GDM1 (cell line): ENCODE measurements around the gene AMN.

Source experiments
- DNase-seq: peaks from one replicate; lab custom pipeline; 2025; lab: John Stamatoyannopoulos, UW

Gene AMN

DNA sequence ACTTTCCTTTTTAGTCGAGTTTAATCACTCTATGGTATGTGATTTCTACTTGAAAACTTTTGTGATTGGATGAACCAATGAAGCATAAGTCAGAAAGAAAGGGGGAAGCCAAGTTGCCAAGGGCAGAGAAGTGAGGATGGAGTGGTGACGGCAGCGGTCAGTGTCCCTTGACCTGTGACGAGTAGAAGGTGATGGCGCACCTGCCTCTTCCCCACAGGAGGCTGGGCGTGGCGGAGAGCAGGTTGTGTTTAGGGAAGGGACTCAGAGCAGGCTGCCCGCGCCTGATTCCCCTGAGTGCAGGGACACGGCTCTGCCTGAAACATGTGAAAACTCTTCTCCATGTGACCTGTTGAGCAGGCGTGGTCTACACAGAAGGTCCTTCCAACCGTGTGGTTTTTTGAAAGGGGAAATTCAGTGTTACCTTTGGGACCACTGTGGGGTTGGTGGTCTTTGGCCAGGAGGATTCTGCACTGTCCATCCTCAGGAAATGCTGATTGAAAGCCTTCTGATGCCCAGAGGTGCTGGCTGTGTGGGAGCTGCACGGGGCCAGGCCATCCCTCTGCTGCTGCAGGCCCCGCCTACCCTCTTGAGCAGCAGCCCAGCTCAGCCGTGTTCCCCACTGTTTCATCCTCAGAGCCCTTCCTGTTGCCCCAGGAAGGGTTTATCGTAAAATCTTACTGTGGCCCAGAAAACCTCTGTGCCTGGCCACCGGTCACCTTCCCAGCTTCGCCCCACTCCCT, 23.5 kb upstream of the AMN start:
- DNase-seq = no peak

DNA sequence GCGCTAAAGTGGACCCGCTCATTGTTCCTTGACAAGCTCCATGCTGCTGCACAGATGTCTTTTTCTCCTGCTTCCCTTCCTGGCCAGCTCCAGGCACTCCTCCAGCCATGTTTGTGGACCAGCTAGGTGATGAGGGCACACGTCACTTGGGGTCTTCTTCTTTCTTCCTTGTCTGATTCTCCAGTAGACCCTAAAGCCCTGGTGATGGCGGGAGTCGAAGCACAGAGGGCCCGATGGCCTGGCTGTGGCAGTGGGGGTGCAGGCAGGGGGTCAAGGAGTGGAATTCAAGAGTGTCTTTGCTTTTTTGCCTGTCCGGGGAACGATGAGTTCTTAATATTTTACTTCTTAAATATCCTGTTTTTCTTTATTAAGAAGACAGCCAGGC, 23.0 kb upstream of the AMN start:
- DNase-seq = no peak

DNA sequence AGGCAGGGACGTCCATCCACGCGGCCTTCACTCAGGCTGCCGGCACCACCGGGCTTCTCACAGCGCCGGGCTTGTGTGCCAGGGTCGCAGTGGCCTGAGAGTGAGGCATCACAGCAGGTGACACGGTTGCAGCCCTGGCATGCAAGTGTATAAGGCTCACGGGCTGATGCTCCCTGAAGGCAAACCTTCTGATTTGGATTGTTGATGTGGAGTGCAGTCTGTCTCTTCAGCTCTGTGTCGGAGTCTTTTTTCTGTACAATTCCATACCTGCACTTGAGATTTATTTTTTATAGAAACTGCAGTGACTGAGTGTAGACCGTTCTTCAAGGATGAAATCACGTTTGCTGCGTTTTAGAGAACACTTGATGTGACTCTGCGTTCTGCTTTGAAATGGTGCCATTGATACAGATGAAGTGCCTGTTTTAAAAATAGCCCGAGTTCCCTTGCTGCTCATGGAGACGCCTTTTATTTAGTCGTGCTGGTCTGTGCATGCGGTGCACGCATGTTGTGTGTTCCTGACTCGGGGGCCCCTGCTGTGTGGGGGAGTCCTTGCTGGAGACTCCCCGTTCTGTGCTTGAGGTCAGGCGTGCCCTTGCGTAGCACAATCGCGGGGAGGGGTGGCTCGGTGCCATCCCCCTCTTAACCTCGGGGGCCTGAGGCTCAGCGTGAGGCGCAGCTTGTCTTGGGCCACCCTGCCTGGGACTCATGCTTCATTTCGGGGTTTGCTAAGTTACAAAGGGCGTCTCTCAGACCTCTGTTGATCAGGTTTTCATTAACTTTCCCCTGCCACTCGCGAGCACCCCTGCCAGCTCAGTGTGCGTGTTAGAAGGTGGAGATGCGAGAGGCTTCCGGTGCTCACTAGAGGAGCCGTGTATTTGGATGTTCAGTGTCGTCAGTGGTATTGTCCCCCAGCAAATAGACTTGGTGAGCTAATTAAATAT, 21.6 kb upstream of the AMN start:
- DNase-seq = no peak

DNA sequence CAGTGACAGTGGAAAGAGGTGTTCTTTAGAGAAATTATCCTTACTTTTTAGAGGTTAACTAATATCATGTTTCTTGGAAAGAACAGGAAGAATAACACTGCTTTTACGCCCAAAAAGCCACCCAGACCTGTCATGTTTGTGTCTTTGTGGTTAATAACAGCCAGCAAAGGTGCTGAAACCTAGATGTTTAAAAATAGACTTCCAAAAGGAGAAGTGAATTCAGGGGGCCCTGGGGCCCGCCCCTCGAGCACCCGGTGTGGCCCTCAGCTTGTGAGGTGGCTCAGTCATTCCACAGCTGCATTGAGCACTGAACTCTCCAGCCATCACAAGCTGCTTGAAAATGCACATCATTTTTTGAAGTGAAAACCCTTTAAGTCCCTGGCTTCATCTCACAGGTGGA, 20.8 kb upstream of the AMN start:
- DNase-seq = no peak

DNA sequence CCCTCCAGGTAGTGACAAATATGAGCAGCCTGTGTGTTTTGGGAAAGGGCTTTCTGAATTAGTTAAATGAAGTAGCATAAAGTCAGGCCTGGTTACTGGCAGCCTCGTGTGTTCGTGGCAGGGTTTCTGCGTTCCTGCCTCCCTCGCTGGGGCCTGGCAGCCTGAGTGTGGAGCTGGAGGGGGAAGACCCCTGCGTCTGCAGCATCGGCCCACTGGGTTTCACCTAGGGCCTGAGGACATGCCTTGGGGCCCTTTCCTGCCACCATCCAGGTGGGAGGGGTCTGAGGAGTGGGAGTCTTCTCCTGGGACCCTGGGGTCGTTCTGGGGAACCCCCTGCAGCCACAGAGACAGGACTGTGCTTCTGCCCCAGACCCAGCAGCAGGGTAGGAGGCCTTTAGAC, 20.4 kb upstream of the AMN start:
- no peak for DNase-seq

DNA sequence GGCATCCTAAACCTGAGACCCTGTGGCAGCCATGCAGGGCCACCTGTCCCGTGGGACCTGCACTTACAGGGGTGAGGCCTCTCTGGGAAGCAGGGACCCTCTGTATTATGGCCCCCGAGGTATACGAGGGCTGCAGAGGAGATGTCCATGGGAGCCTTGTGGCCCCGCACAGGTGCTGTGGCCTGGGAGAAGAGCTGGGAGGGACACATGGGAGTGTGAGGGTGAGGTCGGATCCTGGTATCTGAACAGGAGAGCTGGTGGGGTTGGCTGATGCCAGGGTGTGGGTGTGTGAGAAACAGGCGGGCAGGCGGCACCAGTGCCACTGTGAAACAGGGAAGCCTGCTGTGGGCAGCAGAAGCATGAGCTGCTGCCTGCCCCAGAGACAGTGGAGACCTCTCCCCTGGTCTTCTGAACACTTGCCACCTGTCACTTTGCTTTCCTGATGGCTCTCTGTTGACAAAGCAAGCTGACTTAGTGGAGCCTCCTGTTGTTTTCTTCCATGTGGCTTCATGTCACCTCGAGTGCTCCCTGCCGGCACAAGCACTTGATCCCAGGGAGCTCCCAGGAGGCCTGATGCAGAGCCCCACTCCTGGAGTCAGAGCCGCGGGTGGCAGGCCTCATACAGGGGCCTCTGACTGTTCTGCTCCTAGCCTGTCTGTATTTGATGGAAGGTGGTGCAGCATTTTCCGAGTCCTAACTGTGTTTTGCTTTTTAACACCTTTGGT, 19.8 kb upstream of the AMN start:
- DNase-seq = no peak

DNA sequence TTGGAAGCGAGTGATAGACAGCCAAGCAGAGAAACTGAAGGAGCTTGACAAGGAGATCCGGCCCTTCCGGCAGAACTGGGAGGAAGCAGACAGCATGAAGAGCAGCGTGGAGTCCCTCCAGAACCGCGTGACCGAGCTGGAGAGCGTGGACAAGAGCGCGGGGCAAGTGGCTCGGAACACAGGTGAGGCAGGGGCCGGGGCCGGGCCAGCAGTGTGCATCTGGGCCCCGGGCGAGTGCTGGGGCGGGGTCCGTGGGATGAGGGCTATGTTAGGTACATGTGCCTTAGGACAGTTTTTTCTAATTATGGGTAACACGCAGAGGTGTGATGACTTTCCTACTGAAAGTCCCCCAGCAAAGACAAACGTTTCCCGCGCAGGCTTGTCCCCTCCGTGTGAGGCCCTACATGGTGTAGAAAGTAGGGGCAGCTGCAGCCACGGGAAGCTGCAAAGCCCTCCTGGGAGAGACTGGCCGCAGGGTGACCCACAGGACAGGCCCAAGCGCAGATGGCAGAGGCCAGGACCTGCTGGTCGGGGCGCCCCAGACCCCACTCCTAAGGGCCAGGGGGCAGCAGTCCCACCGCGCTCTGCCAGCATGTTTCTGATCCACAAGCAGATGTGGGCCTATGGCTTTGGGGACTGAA, 19.1 kb upstream of the AMN start:
- DNase-seq = no peak

DNA sequence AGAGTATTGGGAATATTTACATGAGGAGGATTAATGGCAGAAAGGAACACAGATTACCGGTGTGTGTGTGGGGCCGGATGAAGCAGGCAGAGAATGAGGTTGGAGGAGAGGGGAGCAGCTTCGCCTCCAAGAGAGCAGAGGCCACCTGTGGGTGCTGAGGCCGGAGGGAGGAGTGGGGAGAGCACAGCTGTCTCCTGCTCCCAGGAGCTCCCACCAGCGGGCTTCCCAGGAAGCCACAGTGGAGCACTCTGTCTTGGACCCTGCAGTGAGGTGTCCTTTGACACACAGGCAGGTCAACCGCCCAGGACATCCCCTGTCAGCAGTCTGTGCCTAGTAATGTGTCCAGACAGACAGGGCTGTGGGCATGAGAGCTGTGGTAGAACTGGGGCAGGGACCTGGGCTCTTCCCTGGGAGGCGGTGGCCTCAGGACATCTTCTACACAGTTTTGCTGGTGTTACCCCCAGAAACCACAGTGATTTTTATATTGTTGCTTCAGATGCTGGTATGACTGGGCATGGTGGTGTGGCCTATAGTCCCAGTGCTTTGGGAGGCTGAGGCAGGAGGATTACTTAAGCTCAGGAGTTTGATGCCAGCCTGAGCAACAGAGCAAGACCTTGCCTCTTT, 18.5 kb upstream of the AMN start:
- no peak for DNase-seq

DNA sequence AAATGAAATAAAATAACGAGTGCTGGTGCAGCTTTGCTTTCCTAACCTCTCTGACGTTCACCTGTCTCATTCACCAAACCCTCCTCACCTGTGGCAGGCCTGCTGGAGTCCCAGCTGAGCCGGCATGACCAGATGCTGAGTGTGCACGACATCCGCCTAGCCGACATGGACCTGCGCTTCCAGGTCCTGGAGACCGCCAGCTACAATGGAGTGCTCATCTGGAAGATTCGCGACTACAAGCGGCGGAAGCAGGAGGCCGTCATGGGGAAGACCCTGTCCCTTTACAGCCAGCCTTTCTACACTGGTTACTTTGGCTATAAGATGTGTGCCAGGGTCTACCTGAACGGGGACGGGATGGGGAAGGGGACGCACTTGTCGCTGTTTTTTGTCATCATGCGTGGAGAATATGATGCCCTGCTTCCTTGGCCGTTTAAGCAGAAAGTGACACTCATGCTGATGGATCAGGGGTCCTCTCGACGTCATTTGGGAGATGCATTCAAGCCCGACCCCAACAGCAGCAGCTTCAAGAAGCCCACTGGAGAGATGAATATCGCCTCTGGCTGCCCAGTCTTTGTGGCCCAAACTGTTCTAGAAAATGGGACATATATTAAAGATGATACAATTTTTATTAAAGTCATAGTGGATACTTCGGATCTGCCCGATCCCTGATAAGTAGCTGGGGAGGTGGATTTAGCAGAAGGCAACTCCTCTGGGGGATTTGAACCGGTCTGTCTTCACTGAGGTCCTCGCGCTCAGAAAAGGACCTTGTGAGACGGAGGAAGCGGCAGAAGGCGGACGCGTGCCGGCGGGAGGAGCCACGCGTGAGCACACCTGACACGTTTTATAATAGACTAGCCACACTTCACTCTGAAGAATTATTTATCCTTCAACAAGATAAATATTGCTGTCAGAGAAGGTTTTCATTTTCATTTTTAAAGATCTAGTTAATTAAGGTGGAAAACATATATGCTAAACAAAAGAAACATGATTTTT, 17.1 kb upstream of the AMN start:
- DNase-seq = no peak

DNA sequence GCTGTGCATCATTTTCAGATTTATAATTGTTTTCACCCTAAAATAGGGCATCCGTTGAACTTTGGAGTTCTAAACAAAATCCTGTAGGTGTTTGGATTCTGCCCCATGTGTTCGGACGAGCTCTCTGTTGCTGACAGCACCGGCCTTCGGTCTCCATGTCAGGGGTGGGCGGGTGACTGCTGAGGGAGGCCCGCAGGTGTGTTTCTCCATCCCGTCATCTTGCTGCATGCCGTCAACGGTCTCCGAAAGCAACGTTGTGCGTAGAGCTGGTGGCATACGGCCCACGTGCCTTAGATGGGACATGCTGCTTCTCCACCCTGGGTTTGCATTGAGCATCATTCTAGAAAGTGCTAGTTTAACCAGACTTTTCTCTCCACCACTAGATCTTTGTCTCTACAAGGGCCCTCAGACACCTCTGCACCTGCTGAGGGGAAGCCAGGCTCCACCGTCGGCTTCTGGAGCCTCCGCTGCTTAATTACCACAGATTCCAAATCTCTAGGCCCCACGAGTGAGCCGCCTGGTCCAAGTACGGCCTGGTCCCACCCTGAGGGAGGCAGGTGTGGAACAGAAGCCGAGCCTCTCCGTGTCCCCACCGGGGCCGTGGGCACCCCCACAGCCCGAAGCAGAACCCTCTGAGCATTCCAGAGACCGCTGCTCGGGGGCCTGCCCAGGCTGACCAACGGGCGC, 15.7 kb upstream of the AMN start:
- no peak for DNase-seq

DNA sequence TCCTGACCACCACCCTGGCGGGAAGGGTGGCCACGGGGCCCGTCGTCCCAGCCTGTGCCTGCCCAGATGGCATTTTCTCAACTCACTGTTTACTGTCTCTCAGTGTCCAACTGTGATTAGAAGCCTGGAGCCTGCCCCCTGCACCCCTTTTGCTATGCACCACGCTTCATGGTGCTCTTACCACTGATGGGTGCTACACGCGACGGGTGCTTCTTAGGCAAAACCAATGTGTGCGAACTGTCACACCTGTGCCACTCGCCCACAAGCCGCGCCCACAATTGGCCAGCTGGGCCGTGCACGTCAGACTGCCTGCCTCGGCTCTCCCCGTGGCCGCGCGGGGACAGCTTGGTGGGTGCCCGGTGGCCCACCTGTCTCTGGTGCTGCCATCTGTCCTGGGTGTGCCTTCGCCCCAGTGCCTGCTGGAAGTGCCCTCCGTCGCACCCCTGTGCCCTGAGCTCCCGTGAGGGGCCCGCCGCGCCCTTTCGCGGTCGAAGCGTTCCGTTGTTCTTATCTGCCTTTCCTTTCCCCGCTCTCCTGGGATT, 15.1 kb upstream of the AMN start:
- DNase-seq = no peak

DNA sequence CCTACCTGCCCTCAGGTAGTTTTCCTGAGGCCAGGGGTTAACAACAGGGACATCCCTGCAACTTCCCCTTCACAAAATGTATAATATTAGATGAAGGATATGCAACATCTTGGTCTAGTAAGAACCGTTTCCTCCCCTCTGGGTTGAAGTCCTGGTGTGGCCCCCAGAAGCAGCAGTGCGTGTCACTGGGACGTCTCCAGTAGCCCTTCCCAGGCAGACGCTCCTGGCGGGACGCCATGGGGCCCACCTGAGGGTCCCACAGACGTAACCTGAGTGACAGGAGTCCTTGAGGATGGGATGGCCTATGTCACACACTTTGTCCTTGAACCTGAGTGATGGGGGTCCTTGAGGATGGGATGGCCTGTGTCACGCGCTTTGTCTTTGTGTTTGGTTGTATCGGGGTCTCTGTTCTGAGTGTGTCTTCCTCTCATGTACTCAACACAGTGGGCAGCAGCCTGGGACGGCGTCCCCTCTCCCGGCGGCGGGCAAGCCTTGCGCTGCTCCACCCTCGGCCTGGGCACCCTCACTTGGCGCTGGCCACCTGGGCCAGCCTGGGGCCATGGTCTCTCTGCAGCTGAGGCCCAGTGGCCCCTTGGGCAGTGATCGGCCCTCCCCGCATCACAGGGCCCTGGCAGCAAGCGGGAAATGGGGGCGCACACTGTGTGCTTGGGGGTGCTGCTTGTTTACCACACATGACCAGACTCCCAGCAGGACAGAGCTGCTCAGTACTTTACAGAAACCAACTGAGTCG, 14.3 kb upstream of the AMN start:
- DNase-seq = no peak

DNA sequence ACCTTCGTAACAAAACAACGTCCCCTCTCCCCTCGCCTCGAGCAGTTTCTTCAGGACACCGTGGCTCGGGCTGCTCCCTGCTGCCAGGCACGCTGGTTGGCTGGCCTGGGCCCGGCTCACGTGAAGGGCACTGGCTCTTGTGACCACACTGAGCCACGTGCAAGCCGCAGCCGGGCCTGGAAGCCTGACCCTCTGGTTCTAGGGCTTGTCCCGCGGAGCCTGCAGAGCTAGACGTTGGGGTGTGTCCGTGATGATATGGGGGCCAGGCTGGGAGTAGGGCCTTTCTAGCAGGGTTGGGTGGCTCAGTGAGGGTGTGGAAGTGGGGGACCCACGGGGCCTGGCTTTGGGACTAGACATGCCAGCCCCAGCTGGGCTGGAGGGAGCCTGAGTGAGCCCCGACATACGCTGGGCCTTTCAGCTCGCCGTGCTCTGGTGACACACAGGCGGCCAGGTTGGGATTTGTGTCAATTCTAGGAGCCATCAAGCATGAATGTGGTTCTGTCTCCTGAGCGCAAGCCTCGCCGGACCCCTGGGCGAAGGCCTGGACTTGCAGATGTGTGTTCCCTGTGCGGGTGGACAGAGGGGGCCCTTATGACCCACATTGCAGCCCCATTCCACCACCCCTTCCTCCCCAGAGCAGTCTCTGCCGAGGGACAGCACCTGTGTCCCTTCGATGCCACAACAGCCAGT, 13.6 kb upstream of the AMN start:
- no peak for DNase-seq

DNA sequence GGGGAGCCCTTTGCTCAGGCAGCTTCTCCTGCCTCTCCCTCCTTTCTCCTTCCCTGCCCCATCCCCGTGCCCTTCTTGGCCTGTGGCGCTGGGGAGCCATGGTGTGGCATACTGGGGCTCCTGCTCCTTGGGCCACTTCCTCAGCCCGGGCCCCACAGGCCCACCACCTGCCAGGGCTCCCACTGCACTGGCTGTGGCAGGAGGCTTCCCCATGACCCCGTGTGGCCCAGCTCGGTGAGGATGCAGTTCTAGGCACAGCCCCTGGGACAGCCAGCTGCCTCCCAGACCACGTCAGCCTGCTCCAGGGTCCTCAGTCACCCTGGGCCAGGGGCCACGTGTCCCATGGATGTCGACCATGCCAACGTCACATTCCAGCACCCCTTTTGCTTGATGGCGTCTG, 13.0 kb upstream of the AMN start:
- DNase-seq = no peak

DNA sequence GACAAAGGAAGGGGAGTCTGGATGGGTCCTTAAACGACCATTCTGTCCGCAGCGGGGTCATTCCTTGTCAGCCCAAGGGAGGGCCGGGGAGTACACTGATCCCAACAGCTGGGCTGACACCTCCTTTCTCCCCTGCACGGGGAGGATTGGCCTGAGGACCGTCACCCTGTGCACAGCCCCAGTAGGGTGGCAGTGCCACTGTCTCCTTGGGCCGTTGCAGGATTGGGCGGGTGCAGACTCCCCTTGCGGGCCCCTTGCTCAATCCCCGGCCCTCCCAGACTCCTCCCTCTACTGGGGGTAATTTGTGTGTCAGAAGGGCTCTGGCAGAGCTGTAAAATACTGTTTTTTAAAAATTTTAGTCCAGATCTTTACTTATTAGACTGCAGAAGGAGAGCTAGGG, 12.6 kb upstream of the AMN start:
- DNase-seq = no peak

DNA sequence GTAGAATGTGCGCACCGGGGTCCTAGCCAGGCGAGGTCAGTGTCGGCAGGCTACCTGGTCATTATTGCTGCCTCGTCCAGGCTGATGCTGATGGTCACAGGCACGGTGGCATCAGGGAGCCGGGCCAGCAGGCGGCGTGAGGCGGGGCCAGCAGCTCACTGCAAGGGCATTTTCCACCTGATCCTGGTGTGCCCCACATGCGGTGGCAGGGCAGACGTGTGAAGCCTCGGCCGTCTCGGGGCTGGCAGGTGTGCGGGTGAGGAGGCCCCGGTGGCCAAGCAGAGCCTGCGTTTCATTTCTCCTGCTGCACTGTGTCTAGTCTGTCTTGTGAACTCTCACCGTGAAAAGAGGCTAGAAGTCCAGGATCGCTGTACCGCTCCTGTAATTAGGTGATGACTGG, 12.0 kb upstream of the AMN start:
- no peak for DNase-seq

DNA sequence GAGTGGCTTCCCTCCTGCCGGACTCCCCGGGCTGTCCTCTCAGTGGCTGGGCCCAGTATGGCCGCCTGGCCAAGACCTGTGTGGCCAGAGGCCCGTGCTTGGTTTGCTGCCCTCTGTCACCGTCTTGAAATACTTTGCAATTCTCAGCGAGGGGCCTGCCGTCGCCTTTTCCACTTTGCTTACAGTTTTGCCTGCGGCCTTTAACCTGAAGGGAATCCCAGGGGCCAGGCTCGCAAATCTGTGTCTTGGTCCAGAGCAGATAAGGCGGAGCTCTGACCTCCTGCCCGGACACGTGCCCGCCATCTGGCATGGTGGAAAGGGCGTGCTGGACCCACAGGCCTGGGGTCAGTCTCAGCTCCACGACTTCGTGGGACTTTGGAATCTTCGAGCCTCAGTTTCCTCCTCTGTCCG, 10.9 kb upstream of the AMN start:
- no peak for DNase-seq

DNA sequence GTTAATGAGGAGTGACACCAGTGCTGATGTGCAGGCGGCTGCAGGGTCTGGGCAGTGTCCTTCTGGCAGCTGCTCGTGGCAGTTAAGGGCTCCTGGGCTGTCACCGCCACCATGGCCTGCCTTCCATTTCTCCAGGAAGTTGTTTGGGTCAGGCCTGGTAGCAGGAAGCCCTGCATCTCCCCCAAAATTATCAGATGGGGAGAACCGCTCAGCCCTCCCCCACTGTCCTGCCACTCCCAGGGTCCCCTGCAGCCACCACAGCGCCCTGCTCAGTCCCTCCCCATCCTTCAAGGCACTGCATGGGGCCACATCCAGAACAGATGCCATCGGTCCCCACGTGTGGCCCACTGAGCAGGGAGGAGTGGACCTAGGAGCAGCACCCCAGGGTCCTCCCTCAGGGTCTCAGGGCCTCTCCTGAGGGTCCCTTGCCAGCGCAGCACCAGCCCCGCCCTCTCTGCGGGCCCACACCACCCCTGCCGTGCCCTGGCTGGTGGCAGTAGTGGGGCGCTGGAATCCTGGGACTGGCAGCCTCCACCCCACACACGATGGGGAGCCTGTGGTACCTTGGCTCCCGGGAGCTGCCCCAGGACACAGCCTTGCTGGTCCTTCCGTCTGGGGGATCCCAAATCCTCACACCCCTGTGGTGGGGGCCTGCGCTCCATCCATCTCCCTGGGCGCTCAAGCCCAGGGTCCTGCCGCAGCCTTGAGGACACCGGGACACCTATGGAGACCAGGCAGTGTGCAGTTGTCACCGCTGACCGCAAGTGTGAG, 10.3 kb upstream of the AMN start:
- DNase-seq = no peak
